ENCODE data around the gene ADH1B.
"Not testable (repeated sequence)": the region's sequence is repeated elsewhere in the genome, so short reads cannot be mapped to it uniquely, and the experiment has no call there.

ADH1B gene

DNA sequence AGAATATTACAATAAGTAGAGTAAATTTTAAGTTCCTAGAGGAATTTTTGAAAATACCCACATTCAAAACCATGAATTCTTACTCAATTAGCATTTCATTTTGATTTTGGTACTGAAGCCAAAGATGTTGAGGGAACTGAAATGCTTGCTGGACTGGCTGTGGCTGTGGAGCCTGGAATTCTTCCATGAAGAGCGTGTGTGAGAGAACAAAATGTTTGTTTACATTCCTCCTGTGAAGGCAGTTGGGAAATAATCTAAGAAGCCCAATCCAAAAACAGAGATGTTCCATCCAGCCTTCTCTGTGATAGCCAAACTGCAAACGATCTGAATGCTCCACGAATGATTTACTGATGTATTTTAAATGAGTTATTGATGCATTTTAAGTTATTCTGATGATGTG, 3.8 kb upstream of the ADH1B start:
- in situ Hi-C loops (cut with MboI; ENCODE audit: low sequenced_read_pairs): no loop called here

DNA sequence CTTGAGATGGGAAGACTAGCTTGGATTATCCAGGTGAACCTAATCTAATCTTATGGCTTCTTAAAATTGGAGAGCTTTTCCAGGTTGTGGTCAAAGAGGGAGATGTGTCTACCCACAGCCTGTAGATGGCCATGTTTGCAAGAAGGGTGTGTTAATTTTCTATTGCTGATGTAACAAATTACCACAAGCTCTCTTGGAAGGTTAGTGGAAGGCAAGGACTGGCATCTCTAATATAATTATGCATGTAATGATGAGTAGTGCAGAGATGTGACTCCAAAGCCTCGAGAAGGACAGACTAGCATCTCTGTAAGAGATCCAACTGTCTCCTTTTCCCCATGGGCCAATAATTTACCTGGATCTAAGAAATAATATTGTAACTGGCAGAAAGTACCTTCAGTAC, 3.2 kb upstream of the ADH1B start:
- in situ Hi-C loops (cut with MboI; ENCODE audit: low sequenced_read_pairs): no loop called here

DNA sequence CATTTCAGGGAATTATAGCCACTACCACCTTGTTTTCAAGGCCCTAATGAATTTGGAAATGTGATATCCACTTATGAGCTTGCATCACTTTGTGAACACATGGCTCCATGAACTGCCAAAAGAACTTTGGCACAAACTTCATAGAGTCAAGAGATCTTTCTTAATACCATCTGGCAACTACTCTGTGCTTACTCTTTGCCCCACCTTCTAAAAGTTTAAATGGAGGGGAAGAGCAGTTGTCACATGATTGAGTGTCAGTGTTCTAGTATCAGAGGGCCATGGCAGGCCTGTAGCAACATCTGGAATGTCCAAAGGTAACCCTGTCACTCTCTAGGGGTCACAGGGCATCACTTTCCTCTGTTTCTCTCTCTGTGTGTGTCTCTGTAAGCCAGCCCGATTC, 2.6 kb upstream of the ADH1B start:
- in situ Hi-C loops (cut with MboI; ENCODE audit: low sequenced_read_pairs): no loop called here

DNA sequence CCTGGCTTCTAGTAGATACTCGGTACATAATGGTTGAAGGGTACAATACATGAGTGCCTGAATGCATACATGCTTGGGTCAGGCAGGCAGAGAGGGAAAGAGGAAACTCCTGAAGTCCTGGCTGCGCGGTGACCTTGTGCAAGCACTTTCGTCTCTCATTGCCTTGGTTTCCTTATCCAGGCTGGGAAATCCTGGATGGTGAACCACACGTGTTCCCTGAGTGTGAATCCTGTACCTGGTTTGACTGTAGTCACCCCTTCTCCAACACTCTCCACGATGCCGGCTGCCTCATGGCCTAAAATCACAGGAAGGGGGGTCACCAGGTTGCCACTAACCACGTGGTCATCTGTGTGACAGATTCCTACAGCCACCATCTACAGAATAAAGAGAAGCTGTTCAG, 3.4 kb downstream of the ADH1B start:
- in situ Hi-C loops (cut with MboI; ENCODE audit: low sequenced_read_pairs): not testable (repeated sequence)

DNA sequence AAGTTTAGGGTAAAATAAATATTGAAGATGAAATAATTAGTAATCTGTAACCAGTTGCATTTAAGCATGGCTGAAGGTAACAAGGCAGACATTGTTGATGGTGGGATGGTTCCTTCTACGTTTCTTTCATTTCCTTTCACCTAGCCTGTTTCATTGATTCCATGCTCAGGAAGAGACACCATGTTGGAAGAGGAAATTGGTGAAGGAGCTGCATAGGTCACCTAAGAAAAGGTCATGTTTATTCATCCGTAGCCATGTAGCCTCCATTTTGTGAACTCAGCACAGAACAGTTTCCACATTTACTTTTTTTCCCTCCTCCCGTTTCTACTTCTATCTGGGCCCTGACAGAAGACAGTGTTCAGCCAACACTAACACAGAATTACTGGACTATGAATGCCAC, 3.8 kb downstream of the ADH1B start:
- in situ Hi-C loops (cut with MboI; ENCODE audit: low sequenced_read_pairs): no loop called here

DNA sequence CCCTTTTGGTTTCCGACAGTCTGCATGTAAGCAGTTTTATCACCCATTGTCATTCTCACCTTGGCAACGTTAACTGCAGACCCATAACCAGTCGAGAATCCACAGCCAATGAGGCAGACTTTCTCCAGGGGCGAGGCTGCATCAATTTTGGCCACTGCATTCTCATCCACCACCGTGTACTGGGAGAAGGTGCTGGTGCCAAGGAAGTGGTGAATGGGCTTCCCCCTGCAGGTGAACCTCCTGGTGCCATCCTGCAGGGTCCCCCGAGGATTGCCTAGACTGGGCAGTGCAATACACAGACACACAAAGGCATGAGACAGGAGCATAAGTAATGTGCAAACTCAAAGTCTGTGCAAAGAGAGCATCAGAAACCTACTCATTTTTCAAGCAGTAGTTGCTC, 5.4 kb downstream of the ADH1B start:
- in situ Hi-C loops (cut with MboI; ENCODE audit: low sequenced_read_pairs): no loop called here

DNA sequence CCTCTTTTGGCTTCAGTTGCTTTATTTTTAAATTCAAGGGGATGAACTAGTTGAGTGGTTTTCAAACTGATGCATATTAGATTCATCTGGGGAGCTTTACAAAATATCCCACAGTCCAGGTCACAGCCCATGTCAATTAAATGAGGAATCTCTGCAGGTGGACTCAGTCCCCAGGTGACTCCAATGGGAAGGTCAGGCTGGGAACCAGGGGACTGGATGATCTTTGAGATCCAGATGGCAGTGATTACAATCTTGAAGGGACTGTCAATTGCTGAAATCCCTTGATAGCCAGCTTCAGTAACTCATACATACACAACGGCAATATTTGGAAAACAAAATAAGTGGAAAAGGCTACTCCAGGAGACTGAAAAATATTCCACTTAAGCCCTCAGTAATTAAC, 7.0 kb downstream of the ADH1B start:
- in situ Hi-C loops (cut with MboI; ENCODE audit: low sequenced_read_pairs): no loop called here

DNA sequence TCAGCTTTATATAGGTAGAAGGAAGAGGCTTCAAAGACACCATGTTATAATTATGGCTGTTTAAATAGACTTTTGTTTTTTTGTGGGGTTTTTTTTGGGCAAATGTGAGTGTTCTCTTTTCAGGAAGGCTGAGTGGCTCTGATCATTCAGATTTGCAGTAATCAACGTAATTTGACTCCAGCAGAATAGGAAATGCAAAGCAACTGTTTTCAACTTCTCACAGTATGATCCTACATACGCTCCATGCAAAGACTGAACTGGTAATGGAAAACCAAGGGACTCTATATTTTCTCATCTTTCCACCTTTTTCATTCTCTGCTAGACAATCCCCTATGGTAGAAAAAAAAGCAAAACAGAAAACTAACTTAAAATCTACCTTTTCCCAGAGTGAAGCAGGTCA, 10.8 kb downstream of the ADH1B start:
- in situ Hi-C loops (cut with MboI; ENCODE audit: low sequenced_read_pairs): no loop called here

DNA sequence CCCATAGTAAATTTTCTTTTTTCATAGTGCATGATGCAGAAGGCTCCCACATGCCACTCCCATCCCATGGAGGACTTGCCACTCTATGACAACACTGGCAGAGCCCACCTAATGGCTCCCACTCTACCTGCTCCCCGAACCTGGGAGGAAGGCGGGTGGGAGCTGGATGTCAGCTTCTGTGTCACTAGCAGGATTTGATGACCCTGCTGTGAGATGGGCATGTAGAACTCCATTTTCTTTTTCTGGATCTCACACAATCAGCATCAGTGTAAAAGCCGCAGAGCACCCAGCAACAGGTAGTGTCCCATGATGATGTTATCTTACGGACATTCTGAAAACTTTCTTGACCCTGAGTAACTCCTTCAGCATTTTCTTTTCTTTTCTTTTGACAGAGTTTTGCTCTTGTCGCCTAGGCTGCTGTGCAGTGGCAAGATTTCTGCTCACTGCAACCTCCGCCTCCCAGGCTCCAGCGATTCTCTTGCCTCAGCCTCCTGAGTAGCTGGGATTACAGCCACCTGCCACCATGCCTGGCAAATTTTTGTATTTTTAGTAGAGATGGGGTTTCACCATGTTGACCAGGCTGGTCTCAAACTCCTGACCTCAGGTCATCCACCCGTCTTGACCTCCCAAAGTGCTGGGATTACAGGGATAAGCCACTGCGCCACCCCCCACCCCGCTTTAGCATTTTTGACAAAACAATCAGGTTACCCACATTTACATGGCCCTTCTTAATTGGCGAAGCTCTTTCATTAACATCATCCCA, 15.4 kb downstream of the ADH1B start:
- in situ Hi-C loops (cut with MboI; ENCODE audit: low sequenced_read_pairs): no loop called here

DNA sequence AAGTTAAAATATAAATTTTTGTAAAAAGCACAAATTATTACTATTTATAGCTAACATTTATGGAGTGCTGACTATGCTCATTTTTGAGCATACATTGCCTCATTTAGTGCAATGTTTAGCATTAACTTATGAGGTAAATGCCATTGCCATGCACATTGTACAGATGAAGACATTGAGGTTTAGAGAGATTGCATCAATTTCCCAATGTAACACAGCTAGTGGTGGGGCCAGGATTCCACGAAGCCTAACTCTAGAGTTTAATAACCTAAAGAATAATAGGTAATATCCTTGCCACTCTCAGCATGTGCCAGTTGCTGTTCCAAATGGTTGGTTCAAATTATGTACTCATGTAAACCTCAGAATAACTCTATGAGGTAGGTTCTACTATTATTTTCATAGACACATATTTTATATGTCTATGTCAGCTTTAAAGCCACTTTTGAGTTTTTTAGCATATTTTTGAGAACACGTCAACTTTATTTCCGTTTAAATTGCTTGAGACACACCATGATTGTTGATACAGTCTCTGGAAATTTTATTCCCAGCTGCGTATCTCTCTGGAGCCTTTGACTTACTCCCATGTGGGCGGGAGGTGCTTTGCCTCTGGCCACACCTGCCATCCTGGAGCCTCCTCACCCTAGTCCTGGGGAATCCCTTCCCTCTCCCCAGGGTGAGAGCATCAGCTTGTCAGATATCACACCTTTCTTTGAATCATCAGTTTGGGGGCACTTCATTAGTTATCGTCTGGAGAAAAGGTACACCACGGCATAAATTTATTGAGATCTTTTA, 19.6 kb downstream of the ADH1B start:
- in situ Hi-C loops (cut with MboI; ENCODE audit: low sequenced_read_pairs): no loop called here

DNA sequence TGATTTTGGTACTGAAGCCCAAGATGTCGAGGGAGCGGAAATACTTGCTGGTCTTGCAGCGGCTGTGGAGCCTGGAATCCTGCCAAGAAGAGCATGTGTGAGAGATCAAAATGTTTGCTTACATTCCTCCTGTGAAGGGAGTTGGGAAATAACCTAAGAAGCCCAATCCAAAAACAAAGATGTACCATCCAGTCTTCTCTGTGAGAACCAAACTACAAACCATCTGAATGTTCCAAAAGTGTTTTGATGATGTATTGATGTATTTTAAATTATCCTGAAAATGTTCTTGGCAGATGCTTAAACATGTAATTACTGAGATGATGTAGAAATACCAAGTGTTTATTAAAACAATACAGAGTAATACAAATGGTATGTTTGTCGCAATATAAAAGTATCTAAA, 20.3 kb downstream of the ADH1B start:
- in situ Hi-C loops (cut with MboI; ENCODE audit: low sequenced_read_pairs): no loop called here

DNA sequence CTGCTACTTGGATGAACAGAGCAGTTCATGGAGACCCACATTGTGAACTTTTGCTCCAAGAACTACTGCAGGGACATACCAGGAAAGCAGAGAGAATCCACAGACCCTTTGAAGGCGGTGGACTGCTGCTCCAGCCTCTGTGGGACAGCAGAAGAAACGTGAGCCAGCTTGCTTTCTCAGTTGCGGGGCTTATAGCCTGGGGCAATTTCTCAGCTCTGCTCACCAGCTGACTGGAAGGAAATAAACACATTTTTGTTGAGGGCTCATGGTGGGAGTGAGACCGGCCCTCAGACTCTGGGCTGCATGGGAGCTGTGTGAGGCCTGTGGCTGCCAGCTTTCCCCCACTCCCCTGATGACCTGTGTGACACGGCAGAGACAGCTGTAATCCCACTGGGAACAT, 27.8 kb downstream of the ADH1B start:
- in situ Hi-C loops (cut with MboI; ENCODE audit: low sequenced_read_pairs): no loop called here

DNA sequence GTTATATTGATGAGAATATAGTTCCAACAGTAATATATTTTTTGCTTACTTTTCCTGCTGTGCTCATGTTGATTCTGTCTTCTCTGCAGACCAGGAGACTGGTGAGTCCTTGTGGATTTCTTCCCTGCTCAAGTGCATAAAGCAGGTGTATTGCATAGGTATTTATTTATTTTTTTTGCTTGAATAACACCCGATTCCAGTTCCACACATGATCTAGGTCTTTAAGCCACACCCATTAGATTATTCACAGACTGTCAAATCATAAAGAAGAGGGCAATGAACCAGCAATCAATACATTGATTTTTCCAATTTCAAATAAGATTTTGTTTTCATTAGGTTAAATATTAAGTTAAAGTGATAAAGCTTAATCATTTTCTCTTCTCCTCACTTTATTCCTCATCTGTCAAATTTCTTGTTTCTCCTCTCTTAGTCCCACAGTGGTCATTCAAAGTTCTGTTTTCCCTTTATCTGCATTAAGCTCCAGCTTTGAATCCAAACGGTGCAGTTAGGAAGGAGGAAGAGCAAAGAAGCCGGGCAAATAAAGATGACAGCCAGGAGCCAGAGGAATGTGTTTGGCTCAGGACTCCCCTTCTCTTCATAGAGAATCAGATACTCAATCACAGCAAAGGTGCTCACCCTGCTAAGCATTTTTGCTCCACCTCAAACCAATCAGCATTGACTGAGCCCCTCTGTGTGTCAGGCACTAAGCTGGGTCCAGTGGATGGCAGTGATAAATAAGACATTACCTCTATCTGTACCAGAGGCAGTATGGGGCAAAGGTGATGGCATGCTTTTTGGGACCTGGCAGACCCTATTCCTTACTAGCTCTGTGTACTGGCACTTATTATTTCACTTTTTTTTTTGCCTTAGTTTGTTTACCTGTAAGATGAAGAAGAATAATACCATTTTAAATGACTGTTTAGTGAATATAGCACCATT, 30.1 kb downstream of the ADH1B start, which contains the start of gene ADH1A:
TSS of gene ADH1A (minus strand) at position 138 of the 939 bp plus-strand sequence. CDS start at position 67, 71 bp downstream.
- in situ Hi-C loops (cut with MboI; ENCODE audit: low sequenced_read_pairs): no loop called here

DNA sequence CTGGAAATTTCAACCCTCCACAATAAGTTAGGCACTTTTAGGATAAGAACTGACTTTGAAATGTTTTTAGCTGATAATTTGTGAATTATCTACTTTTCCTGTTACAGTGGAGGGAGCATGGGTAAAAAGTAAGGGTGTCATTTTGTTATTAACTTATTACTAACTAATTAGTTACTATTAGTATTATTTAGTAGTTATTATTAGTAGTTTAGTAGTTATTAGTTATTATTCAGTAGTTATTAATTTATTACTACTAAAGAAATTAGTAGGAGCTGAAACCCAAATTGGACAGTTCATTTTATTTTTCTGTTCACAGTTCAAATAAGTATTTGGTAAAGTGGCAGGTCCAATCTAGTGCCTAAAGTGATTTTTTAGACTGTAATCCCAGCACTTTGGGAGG, 35.8 kb downstream of the ADH1B start:
- in situ Hi-C loops (cut with MboI; ENCODE audit: low sequenced_read_pairs): no loop called here

DNA sequence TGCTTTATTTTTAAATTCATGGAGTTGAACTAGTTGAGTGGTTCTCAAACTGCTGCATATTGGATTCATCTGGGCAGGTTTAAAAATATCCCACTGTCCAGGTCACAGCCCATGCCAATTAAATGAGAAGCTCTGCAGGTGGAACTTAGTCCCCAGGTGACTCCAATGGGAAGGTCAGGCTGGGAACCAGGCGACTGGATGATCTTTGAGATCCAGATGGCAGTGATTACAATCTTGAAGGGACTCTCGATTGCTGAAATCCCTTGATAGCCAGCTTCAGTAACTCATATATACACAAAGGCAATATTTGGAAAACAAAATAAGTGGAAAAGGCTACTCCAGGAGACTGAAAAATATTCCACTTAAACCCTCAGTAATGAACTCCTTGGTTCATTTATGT, 38.5 kb downstream of the ADH1B start:
- in situ Hi-C loops (cut with MboI; ENCODE audit: low sequenced_read_pairs): no loop called here

DNA sequence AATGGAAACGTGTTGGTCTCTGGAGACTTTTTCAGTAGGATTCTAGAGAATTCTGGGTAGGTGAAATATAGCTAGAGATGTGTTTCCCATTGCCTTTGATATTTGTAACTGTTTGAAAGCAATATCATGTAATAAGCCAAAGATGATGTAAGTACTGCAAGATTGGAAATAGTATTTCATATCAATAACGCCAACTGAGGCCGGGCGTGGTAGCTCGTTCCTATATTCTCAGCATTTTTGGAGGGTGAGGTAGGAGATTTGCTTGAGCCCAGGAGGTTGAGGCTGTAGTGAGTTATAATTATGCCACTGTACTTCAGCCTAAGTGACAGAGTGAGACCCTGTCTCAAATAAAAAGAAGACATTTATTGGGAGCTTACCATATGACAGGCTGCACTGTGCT, 39.9 kb downstream of the ADH1B start:
- in situ Hi-C loops (cut with MboI; ENCODE audit: low sequenced_read_pairs): no loop called here

DNA sequence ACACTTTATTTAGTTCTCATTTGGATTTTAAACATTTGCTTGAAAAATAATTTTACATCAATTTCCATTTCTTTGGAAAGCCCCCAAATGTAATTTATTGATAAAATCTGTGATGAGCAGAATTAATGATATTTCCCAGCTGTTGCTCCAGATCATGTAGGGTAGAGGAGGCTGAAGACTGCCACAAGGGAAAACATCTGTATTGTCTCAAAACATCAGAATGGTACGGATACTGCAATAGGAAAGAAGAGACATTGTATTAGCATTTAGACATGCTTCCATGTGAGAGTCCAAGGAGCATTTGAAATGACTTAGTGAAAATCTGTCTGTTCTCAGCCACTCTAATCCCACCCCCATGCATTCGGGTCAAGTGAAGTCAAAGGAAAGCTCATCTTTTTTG, 44.8 kb downstream of the ADH1B start:
- in situ Hi-C loops (cut with MboI; ENCODE audit: low sequenced_read_pairs): no loop called here

DNA sequence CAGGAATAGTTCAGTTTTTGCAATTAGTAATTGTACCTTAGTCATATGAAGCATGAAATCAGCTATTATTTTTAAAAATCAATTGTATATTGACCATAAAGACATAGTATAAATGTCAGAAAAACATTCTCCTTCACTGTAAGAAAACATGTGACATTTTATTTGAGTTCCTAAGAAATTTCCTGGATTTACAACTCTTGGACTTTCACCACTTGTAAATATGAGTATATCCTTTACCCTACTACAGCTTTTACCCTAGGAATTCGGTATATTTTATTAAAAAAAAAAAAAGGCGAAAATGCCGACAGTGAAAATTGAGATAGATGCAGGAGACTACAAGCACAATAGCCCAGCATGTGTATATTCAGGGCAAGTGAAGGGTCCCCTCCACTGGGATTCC, 45.3 kb downstream of the ADH1B start:
- in situ Hi-C loops (cut with MboI; ENCODE audit: low sequenced_read_pairs): no loop called here

DNA sequence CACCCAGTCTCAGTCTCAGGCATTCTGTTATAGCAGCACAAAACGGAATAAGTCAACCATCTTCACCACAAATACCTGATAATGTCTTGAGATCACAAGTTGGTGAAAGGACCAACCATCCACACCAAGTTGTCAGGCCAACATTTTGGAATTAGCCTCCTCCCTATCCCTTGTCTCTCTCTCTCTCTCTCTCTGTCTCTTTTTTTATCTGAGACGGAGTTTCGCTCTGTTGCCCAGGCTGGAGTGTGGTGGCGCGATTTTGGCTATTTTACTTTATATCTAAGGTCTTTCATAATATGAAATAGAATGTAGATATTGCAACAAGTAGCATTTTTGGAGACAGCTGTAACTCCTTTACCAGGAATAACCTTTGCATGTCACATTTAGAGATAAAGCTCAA, 46.2 kb downstream of the ADH1B start:
- in situ Hi-C loops (cut with MboI; ENCODE audit: low sequenced_read_pairs): no loop called here

DNA sequence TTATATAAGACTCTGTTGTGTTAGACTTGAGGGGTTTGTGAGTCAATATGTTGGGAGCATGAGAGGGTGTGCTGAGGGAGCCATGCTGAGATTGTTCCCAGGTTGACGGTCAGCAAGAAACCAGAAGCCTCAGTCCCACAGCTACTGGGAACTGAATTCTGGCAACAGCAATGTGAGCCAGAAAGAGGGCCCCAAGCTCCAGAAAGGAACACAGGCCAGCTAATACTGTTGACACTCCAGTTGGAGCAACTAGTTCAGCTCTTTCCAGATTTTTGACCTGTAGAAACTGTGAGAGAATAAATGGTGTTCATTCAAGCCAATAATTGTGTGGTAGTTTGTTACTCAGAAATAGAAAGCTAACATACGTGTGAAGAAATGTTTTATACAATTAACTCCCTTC, 47.5 kb downstream of the ADH1B start:
- in situ Hi-C loops (cut with MboI; ENCODE audit: low sequenced_read_pairs): no loop called here

DNA sequence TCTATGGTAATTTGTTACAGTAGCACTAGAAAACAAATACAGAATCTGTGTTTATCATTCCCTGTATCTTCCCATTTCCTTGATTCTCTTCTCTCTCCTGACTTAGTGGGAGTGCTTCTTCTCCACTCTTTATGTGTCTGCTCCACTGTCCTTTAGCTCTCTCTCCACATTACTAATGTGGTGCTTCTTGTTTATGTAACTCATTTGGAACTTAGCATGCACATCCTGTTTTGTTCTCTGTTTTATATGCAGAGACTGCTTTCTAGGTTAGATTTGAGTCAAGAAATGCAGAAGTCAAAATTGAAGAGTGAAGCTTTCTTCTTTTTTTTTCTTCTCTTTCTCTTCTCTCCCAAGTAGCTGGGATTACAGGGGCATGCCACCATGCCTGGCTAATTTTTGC, 56.3 kb downstream of the ADH1B start:
- in situ Hi-C loops (cut with MboI; ENCODE audit: low sequenced_read_pairs): no loop called here
